Fibroblast of skin of back (primary cell): ENCODE measurements around the gene RCOR2.

Source experiments
- DNase-seq: peaks from one replicate; pipeline ENCODE4 v3.0.0-alpha.2; 2013

Gene RCOR2

GRCh38 chr11:63907063-63907462, 9.9 kb downstream of the RCOR2 start:
- DNase-seq, result no peak

- no peak for DNase-seq
Measured at GRCh38 chr11:63906585-63906984, 10.4 kb downstream of the RCOR2 start.

GRCh38 chr11:63906087-63906486, 10.9 kb downstream of the RCOR2 start:
- no peak for DNase-seq

- no peak for DNase-seq
Measured at GRCh38 chr11:63905179-63905578, 11.8 kb downstream of the RCOR2 start.

DNA sequence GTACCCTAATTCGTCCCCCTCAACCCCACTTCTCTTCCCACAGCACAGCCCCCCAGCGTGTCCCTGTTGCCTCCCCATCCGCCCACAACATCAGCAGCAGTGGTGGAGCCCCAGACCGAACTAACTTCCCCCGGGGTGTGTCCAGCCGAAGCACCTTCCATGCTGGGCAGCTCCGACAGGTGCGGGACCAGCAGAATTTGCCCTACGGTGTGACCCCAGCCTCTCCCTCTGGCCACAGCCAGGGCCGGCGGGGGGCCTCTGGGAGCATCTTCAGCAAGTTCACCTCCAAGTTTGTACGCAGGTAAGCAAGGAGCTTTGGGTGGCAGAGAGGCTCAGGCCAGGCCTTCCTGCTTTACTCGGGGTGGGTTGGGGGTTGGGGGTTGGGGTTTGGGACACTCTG, 12.2 kb downstream of the RCOR2 start:
- no peak for DNase-seq

GRCh38 chr11:63903884-63904283, 13.1 kb downstream of the RCOR2 start:
- DNase-seq, result no peak

DNA sequence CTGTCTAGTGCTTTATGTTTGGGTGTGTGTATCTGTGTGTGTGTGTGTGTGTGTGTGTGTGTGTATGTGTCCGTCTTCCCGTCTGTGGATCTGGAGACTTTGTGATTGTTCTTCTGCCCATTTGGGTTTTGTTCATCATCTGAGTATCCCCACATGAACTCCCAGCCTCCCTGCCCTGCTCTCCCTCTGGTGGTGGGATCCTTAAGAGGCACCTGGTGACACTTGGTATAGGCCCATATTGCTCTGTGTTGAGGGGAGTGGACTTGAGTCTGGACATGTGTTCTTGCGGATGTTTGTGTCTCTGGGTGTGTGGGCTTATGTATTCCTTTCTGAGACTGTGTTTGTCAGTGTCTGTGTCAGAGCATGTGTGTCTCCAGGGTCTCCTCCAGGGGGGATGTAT, 15.3 kb downstream of the RCOR2 start:
- no peak for DNase-seq

GRCh38 chr11:63897459-63898146, 19.4 kb downstream of the RCOR2 start:
- no peak for DNase-seq

DNA sequence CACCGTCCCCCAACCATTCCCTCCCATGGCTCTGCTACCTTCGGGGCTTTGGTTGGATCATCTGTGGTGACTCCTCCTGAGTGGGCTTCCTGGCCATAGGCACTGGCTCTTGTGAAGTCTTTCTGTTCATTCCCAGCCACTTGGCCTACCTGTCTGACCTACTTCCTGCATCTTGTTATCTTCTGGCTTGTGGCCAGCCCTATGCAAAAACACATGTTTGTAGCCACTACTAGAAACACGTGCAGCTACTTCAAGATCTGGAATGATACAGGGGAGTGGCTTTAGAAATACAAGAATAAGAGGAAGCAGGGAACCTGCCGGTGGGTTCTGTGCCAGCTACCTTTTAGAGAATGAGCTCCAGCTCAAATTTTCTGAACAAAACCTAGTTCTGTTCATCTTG, 20.9 kb downstream of the RCOR2 start:
- DNase-seq, result no peak

DNA sequence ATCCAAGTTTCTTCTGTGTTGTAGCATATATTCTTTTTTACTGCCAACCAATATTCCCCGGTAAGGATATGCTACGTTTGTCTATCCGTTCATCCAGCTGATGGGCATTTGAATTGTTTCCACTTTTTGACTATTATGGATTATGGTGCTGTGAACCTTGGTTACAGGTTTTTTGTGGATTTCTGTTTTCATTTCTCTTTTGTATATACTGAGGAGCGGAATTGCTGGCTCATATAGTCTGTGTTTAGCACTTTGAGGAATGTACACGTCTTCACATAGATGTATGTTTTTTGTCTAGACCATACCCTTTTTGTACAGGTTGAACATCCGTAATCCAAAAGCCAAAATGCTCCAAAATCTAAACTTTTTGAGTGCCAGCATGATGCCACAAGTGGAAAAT, 23.6 kb downstream of the RCOR2 start:
- no peak for DNase-seq

DNA sequence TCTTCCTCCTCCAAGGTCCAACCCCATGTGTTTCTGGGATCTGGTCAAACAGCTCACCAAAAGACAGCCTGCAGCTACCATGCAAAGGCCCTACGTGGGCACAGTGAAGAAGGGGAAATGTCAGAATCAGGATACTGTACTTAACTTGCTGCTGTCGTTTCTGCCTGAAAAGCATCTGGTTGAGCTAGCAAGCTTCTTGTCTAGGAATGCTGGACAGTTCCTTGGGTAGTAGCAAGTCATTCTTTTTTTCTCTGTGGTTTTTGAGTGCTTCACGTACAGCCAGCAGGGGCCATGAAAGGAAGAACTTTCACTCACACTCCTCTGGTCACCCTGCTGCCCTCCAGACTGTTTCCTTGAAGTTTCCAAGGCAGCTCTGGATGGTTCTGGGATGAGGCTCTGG, 24.7 kb downstream of the RCOR2 start:
- DNase-seq, result peak; percentile 36

- DNase-seq, result no peak
Measured at GRCh38 chr11:63890368-63890767, 26.6 kb downstream of the RCOR2 start.

DNA sequence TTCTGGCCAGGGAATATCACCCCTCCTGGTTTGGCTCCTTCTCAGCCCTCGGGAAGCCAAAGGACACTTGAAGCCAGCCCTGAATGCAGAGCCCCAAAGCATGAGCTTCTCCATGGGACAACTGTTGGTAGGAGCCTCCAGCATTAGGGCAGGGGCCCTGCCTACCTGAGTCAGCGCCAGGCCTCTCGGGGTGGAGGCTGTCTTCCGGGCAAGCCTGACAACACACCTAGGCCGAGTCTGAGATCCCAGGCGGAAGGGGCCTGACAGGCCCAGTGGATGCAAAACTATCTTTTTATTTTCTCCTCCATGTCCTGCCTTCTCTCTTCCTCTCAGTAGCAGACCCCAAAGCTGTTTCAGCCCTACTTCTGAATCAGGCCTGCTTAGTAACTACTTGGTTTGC, 27.6 kb downstream of the RCOR2 start:
- no peak for DNase-seq

GRCh38 chr11:63888170-63889086, 28.5 kb downstream of the RCOR2 start:
- DNase-seq, result peak; percentile 48

- DNase-seq, result no peak
Measured at GRCh38 chr11:63887386-63887999, 29.5 kb downstream of the RCOR2 start.

DNA sequence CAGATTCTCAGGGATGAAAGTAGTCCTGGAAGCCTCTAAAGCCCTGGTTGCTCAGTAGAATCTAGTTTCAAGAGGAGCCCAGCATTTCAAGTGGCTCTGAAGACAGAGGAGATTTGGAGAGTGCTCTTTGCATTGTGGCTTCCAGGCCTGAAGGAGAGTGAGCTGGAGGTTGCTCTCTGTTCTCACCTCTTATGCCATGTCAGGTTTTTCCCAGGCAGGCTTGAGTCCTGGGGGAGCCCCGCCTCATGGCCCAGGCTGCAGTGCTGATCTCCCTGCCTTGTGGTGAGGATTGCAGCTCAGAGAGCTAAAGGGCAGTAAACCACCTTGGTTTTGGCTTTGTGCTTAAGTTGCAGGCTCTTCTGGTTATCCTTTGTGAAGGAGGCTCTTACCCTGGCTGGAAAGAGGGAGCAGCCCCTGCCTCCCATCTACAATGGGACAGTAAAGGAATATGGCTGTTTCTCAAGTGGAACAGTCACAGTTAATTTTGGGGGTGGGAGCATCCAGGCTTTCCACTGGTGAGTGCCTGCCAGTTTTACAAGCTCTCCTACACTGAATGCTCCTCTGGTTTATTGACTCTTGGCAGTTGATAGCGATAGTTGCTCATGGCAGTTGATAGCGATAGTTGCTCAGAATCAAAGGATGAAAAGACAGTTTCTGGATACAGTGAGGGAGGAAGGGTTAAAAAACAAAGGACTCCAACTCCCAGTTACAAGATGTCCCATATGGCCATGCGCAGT, 32.6 kb downstream of the RCOR2 start:
- DNase-seq, result no peak

GRCh38 chr11:63883791-63884190, 33.2 kb downstream of the RCOR2 start:
- no peak for DNase-seq

- DNase-seq, result peak; percentile 43
Measured at GRCh38 chr11:63882555-63883242, 34.3 kb downstream of the RCOR2 start.

- DNase-seq, result no peak
Measured at GRCh38 chr11:63880403-63880790, 36.6 kb downstream of the RCOR2 start.

DNA sequence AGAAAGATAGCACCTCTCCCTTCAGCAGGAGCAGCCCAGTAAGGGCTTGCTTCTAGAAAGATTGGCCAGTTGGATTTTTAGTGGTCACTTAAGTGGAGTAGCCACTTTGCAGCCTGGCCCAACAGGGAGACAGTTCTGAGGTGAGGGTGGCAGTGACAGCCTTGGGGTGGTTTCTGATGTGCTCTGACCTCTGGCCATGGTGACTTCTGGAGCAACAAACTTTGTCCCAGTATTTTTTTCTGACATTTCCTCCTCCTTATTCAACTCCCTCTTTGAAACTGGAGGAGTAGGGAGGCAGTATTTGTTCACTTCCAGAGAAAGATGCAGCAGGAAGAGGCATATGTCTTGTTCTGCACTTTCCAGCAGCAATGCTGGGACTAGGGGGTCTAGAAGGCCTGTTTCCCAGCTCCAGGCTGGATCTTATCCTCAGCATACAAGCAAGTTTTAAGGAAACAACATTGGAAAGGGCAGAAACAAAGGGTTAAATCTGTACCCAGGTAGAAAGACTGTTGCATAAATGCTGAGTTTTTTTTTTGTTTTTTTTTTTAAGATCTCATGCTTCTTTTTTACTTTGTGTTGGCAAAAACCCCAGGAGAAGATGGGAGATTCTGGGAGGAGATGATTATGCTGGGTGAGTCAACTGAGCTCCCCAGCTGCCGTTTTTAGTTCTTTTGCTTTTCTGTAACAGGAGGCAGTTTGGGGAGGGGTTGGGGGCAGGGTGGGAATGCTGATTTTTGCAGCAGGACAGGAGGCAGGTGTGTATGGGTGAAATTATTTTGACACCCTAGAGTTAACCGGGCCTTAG, 37.2 kb downstream of the RCOR2 start:
- DNase-seq, result peak; percentile 75

DNA sequence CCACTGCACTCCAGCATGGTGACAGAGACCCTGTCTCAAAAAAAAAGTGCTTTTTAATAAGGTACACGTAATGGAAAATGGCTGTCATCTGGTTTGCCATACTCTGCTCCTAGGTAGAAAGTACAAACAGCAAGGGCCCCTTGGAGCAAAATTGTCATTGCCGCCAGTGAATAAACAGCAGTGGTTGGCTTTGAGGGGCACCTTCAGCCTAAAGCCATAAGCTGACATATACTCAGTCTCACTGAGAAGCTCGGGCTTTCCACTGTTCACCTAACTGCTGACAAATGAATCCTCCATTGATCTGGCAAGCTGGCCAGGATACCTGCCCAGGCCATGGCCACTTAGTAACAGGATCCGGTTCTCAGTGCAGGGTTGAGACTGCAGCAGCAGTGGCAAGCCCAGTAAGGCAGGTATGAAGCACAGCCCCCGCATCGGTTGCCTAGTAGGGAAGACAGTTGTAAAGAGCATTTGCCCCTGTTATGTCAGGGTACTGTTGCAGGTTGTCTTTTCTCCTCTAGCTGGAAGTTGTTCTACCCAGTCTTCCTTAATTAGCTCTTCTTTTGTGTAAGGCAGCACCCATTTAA, 39.2 kb downstream of the RCOR2 start:
- DNase-seq, result no peak
